Measurements from ENCODE around the gene MBOAT7. TPM values are rescaled to one million over a fixed set of nuclear protein-coding genes. Genes with fewer than 3 reads are reported as not detected.
"Not testable (repeated sequence)": the region's sequence is repeated elsewhere in the genome, so short reads cannot be mapped to it uniquely, and the experiment has no call there.

MBOAT7 gene
- total RNA-seq, 1 donor from 2014 or later = 13.7 TPM

- DNase-seq (ENCODE audit: low spot score) = no peak
These were observed 19.9 kb upstream of the MBOAT7 start for GRCh38 chr19:54209058-54209810.

GRCh38 chr19:54208784-54209057 lies 19.3 kb upstream of the MBOAT7 start:
- no peak for DNase-seq (ENCODE audit: low spot score)

DNA sequence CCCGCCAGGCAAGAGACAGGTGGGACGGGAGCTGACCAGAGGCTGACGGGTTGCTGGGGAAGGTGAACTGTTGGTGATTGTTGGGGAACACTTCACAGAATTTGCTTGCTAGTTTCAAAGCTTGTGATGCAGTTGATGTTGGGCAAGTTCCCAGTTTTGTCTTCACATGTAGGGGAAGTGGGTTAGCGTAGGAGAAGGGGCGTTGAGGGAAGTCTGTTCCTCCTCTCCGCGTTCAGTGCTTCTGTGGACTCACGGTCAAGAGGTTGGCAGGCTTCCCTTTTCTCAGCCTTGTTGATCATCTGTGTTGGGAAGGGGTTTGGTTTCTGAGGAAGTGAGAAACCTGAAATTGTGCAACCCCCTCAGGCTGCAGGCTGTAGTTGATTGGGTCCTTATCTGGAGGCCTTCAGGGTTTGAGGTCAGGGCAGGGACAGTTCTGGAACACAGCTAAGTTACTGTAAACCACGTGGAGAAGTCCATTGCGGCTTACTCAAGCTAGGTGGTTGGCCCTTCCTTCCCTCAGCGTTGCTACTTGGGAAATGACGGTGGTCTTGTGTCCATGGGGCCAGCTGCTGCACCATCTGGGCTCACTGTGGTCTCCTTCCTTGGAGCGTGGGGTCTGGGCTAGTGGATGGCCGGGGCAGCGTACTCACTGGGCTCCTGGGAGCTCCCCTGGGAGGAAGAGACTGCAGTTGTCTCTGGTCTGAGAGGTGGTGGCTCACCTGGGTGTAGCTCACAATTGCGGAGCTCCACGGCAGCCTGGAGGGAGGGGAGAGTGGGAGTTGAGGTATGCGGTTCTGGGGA lies 18.8 kb upstream of the MBOAT7 start:
- peak; percentile 82 for DNase-seq (ENCODE audit: low spot score)

DNA sequence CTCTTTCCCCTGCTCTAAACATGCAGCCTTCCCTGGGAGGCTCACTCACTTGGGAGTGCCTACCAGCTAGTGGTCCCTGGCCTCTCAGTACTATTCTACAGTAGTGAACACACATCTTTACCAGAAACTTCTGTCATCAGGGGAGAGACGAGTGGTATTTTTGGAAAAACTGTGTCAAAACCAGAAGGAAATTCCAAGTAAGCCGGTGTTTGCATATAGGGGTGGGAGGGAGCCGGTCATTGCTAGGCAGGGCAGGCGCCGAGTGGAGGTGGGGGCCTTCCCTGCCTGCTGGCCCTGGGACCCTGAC lies 18.2 kb upstream of the MBOAT7 start:
- DNase-seq (ENCODE audit: low spot score) = no peak

GRCh38 chr19:54207193-54207592 lies 17.8 kb upstream of the MBOAT7 start:
- DNase-seq (ENCODE audit: low spot score) = not testable (repeated sequence)

- no peak for DNase-seq (ENCODE audit: low spot score)
These were observed 17.4 kb upstream of the MBOAT7 start for GRCh38 chr19:54206831-54207177.

- DNase-seq (ENCODE audit: low spot score) = no peak
These were observed 16.9 kb upstream of the MBOAT7 start for GRCh38 chr19:54206030-54206830.

DNA sequence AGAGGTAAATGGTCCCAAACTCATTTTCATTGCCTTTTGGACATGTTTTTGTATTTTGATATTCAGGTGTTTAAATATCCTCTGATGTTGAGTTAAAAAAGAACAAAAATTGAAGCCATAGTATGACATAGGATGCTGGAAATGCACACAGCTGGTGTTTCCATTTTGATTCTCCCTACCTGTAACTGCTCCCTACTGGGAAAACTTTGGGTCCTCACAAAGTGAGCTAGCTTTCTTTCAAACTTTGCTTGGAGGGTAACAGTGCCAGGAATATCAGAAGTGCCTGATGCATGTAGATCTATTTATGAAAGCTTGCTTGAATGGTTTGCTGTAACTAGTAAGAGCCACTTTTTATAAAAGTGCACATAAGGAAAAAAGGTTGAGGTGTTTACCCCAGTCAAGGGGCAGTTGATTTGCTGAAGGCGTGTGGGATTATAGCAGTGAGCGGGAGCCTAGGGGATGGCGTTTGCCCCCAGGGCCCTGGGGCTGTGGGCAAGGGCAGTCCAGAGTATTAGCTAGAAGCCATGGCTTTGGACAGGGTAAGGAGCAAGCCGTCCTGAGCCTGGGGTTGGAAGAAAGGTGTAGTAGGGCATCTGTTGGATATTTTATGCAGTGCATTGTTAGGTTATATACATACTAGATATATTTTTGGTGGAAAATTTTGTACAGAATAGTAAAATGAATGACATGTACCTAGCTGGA lies 15.5 kb upstream of the MBOAT7 start:
- DNase-seq (ENCODE audit: low spot score) = no peak

DNA sequence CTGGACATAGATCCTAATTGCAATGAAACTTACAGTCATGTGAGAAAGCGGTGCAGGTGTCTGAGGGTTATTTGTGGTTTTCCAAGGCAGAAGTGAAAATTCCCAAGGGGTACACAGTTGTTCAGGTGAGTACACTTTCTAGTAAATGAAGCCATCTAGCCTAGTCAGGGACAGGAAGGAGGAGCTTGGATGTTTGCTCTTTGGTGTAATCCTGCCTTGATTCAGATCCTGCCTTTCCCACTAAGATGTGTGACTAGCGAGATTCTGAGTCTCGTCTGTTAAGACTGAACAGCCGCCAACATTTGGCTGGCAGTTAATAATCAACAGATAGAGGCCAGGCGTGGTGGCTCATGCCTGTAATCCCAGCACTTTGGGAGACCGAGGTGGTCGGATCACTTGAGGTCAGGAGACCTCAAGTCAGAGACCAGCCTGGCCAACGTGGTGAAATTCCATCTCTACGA lies 13.8 kb upstream of the MBOAT7 start:
- DNase-seq (ENCODE audit: low spot score) = no peak

DNA sequence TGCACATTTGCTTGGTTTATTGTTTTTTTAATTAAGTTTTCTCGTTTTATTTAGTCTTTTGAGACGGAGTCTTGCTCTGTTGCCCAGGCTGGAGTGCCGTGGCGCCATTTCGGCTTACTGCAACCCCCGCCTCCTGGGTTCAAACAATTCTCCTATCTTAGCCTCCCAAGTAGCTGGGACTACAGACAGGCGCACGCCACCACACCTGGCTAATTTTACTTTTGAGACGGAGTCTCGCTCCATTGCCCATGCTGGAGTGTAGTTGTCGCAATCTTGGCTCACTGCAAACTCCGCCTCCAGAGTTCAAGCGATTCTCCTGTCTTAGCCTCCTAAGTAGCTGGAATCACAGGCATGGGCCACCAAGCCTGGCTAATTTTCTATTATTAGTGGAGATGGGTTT lies 12.6 kb upstream of the MBOAT7 start:
- DNase-seq (ENCODE audit: low spot score) = no peak

GRCh38 chr19:54201172-54201701 lies 11.9 kb upstream of the MBOAT7 start:
- no peak for DNase-seq (ENCODE audit: low spot score)

- DNase-seq (ENCODE audit: low spot score) = no peak
These were observed 10.0 kb upstream of the MBOAT7 start for GRCh38 chr19:54199401-54199800.

- DNase-seq (ENCODE audit: low spot score) = no peak
These were observed 7.7 kb upstream of the MBOAT7 start for GRCh38 chr19:54197121-54197520.

GRCh38 chr19:54196536-54196935 lies 7.2 kb upstream of the MBOAT7 start:
- no peak for DNase-seq (ENCODE audit: low spot score)

GRCh38 chr19:54194463-54194862 lies 5.1 kb upstream of the MBOAT7 start:
- not testable (repeated sequence) for DNase-seq (ENCODE audit: low spot score)

DNA sequence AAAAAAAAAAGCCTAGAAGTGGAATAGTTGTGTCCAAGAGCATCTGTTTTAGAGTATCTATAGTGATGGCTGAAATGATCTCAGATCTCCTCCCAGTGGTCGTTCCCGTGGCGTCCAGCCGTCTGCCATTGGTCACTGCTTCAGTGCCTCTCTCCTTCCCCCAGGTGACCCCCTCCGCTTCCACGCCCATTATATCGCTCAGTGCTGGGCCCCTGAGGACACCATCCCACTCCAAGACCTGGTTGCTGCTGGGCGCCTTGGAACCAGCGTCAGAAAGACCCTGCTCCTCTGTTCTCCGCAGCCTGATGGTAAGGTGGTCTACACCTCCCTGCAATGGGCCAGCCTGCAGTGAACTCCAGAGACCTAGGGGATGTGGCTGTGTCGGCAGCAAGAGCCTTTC lies 3.6 kb upstream of the MBOAT7 start:
- DNase-seq (ENCODE audit: low spot score) = no peak

GRCh38 chr19:54191811-54192453 lies 2.6 kb upstream of the MBOAT7 start:
- DNase-seq (ENCODE audit: low spot score) = no peak

DNA sequence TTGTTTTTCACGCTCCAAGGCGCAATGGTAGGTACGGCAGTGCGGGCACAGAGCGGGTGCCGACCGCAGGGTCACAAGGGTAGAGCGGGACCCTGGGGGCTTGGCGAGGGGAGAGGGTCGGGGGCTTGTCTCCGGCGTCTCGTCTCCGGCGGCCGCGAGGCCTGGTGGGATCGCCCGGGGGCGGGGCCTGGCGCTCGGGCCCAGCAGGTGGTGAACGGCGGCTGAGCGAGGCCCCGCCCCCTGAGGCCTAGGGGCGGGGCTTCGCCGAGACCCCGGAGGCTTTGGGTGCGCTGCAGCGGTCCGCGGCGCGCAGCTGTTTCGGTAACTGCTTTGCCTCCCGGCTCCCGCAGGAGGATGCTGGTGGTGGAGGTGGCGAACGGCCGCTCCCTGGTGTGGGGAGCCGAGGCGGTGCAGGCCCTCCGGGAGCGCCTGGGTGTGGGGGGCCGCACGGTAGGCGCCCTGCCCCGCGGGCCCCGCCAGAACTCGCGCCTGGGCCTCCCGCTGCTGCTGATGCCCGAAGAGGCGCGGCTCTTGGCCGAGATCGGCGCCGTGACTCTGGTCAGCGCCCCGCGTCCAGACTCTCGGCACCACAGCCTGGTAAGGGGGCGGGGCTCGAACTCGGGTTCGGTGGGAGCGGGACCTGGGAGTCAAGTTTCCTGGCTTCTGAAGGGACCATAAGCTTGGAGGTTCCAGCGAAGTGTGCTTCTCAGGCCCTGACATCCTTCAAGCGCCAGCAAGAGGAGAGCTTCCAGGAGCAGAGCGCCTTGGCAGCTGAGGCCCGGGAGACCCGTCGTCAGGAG lies 1.8 kb upstream of the MBOAT7 start, which contains the start of gene TSEN34:
Gene TSEN34, plus strand, starts transcription at position 298 of the 800 bp plus-strand sequence. Its CDS starts 57 bp downstream, at position 355.
- peak; percentile 64 for DNase-seq (ENCODE audit: low spot score)

- peak; percentile 100 for DNase-seq (ENCODE audit: low spot score)
These were observed 1.2 kb upstream of the MBOAT7 start for GRCh38 chr19:54190503-54191010.

Data from umbilical cord (tissue), 2 donors.